Transverse colon (tissue), 4 donors: ENCODE measurements around the gene TNKS2. TPM values are rescaled to one million over a fixed set of nuclear protein-coding genes. Genes with fewer than 3 reads are reported as not detected.

Experiments used
- DNase-seq: peaks from one replicate; pipeline ENCODE4 v3.0.0-alpha.2; 2019
- H3K27ac ChIP-seq, 4 donors: fragments of 200-600 bp; sonication (generic); 2 replicates each; pipeline ENCODE4 v1.5.1; 2016 to 2018; ENCODE audit warnings: inconsistent platforms in 4 of 4
- H3K27me3 ChIP-seq: fragments of 200-600 bp; sonication (generic); 2 replicates; pipeline ENCODE4 v1.5.1; 2017; ENCODE audit warnings: inconsistent platforms
- H3K36me3 ChIP-seq, 4 donors: fragments of 200-600 bp; sonication (generic); 2 replicates each; pipeline ENCODE4 v1.5.1; 2017 to 2019; ENCODE audit warnings: inconsistent platforms in 4 of 4
- H3K4me1 ChIP-seq, 4 donors: fragments of 200-600 bp; sonication (generic); 2 replicates each; pipeline ENCODE4 v1.5.1; 2017 to 2020; ENCODE audit warnings: inconsistent platforms in 4 of 4
- H3K4me3 ChIP-seq, 4 donors: fragments of 200-600 bp; sonication (generic); 1 replicate in 1 of 4; 2 replicates in 3 of 4; pipeline versions ENCODE4 v1.5.1 to v1.6.1; 2017 to 2019; ENCODE audit warnings: inconsistent platforms in 4 of 4
- H3K9me3 ChIP-seq, 2 donors: fragments of 200-600 bp; sonication (generic); 2 replicates each; pipeline ENCODE4 v1.5.1; 2017 to 2019; ENCODE audit warnings: inconsistent platforms in 2 of 2
- EP300 ChIP-seq: sonication (generic); formaldehyde crosslinking; IDR thresholded peaks from one replicate; pipeline ENCODE4 v1.6.1; 2017; ENCODE audit warnings: antibody characterized with exemption, low read depth
- POLR2A ChIP-seq: fragments of 450-650 bp; IDR thresholded peaks from one replicate; pipeline ENCODE4 v1.6.1; 2016; ENCODE audit warnings: antibody characterized with exemption, mild to moderate bottlenecking, moderate library complexity
- POLR2AphosphoS5 ChIP-seq, 3 donors: sonication (generic); formaldehyde crosslinking; IDR thresholded peaks; one replicate each; pipeline ENCODE4 v1.6.1; 2016; ENCODE audit warnings: antibody characterized with exemption in 3 of 3
- WGBS, 2 donors: methylation state at CpG; one replicate each; pipeline ENCODE4 v1.1.5; 2018; ENCODE audit warnings: low coverage in 1 of 2; 5-methylcytosine and 5-hydroxymethylcytosine counted together
- in situ Hi-C, 4 donors: fragments of 200-750 bp; cut with MboI; loops; one replicate each; pipeline versions ENCODE4 v1.15.0 to v1.15.1; 2017; ENCODE audit warnings: low sequenced_read_pairs in 3 of 4, low pct_ligation_motif_present in 1 of 4, low pct_unique_long_range_greater_than_20kb in 1 of 4
- intact Hi-C: fragments of 100-400 bp; cut with DNase I; formaldehyde crosslinking; loops from one replicate; pipeline ENCODE4 v1.15.1; 2023; ENCODE audit warnings: low total_unique reads
- total RNA-seq, 4 donors: library from RNA; depleted of rRNA; stranded (reverse); fragments of >200 nt; gene quantifications; one replicate each; pipeline ENCODE4 v1.1.0, GENCODE V29; 2016
- TF ChIP-seq, protein P1 (sequence below), 5 experiments: fragments of 200-600 bp in 3 of 5; fragments of 450-650 bp in 2 of 5; sonication (generic) in 3 of 5; IDR thresholded peaks; 1 replicate in 2 of 5; 2 replicates in 3 of 5; pipeline ENCODE4 v1.5.1; 2016 to 2017; ENCODE audit warnings: antibody characterized with exemption in 5 of 5, inconsistent platforms in 3 of 5, mild to moderate bottlenecking in 2 of 5, moderate library complexity in 1 of 5

Gene TNKS2
- total RNA-seq, 4 donors from 2014 or later, result 27.2 to 38.7 (median 31.6) TPM

DNA sequence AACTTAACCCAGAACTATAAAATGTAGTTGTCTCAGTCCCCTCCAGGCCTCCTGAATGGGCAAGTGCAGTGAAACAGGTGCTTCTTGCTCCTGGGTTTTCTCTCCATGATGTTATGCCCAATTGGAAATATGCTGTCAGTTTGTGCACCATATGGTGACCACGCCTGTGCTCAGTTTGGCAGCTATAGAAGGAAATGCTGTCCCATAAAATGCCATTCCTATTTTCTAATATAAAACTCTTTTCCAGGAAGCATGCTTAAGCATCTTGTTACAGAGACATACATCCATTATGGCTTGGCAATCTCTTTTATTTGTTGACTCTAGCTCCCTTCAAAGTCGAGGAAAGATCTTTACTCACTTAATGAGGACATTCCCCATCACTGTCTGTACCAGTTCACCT is 65.9 kb downstream of the TNKS2 start:
- no peak overlapping the region for H3K4me3 ChIP-seq
- WGBS, 2 donors, result 41% methylated on average over 2 of the region's 2 CpGs; no CpG with 5 or more reads in 1 of the 2 donors
- intact Hi-C loops, result no loop called here
- DNase-seq, result peak; percentile 22
- peaks cover 0 to 55% (median 16%) of the 10 kb centered on the region in 4 donors for H3K36me3 ChIP-seq
- no peak for TF ChIP-seq POLR2A
- TF ChIP-seq, protein P1, sequence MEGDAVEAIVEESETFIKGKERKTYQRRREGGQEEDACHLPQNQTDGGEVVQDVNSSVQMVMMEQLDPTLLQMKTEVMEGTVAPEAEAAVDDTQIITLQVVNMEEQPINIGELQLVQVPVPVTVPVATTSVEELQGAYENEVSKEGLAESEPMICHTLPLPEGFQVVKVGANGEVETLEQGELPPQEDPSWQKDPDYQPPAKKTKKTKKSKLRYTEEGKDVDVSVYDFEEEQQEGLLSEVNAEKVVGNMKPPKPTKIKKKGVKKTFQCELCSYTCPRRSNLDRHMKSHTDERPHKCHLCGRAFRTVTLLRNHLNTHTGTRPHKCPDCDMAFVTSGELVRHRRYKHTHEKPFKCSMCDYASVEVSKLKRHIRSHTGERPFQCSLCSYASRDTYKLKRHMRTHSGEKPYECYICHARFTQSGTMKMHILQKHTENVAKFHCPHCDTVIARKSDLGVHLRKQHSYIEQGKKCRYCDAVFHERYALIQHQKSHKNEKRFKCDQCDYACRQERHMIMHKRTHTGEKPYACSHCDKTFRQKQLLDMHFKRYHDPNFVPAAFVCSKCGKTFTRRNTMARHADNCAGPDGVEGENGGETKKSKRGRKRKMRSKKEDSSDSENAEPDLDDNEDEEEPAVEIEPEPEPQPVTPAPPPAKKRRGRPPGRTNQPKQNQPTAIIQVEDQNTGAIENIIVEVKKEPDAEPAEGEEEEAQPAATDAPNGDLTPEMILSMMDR (IDR thresholded peaks at IDR 0.05), result no peak
- no peak for TF ChIP-seq EP300
- no peak for TF ChIP-seq POLR2AphosphoS5 (IDR thresholded peaks at IDR 0.05)
- in situ Hi-C loops, result no loop called here
- H3K27me3 ChIP-seq, result no peaks in the 10 kb centered on the region
- no peaks in the 10 kb centered on the region for H3K4me1 ChIP-seq
- no peaks in the 10 kb centered on the region for H3K9me3 ChIP-seq
- no peak overlapping the region for H3K27ac ChIP-seq

DNA sequence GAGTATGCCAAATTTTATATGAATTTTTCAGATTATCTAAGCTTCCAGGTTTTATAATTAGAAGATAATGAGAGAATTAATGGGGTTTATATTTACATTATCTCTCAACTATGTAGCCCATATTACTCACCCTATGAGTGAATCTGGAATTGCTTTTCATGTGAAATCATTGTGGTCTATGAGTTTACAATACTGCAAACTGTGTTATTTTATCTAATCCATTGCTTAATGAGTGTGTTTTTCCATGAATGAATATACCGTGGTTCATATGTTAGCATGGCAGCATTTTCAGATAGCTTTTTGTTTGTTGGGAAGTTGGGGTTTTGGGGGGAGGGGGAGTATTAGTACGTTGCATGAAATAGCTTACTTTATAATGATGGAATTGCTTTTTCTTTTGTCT is 66.5 kb downstream of the TNKS2 start:
- in situ Hi-C loops, result no loop called here
- Histone ChIP-seq H3K36me3 (peaks cover 0 to 48% (median 13%) of the 10 kb centered on the region in 4 donors), H3K27ac (no peak overlapping the region), H3K4me3 (no peak overlapping the region), H3K4me1 (no peaks in the 10 kb centered on the region), H3K27me3 (no peaks in the 10 kb centered on the region), H3K9me3 (no peaks in the 10 kb centered on the region)
- no peak for DNase-seq
- TF ChIP-seq, protein P1 (IDR thresholded peaks at IDR 0.05), result no peak
- TF ChIP-seq POLR2A (no peak), POLR2AphosphoS5 (IDR thresholded peaks at IDR 0.05) (no peak), EP300 (no peak)
- 57 to 76% methylated on average over 2 of the region's 2 CpGs for WGBS, 2 donors
- intact Hi-C loops, result no loop called here

DNA sequence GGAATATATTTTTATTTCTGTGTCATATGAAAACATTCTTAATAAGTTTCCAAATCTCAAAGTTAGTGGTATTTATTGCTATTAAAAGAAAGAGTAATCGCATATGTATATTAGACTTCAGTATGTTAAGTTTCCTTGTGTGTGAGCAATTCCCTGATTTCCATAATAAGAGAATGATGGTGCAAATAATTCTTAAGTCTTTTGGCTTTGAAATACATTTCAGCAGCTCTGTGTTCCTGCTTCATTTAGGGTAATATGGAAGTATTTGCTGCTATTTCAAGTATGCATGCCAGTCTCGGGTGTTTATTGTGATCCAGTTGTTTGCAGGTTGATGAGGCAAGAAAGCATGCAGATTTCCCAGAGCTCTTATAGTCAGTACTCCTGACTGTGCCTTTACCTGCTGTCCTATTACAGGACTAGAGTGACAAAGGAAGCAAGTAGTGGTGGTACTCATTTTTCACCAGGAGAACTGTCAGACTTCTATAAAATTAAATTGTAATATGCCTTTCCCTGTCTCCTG is 67.4 kb downstream of the TNKS2 start:
- no peaks in the 10 kb centered on the region for H3K9me3 ChIP-seq
- DNase-seq, result no peak
- H3K27ac ChIP-seq, result no peak overlapping the region
- H3K36me3 ChIP-seq, result peaks cover 0 to 40% (median 8%) of the 10 kb centered on the region in 4 donors
- intact Hi-C loops (no loop called here), in situ Hi-C loops (no loop called here)
- H3K4me3 ChIP-seq, result no peak overlapping the region
- WGBS, 2 donors, result 96 to 100% methylated on average over 1 to 2 of the region's 2 CpGs
- no peaks in the 10 kb centered on the region for H3K27me3 ChIP-seq
- TF ChIP-seq EP300, result no peak
- TF ChIP-seq, protein P1 (IDR thresholded peaks at IDR 0.05), result no peak
- no peak for TF ChIP-seq POLR2AphosphoS5 (IDR thresholded peaks at IDR 0.05)
- TF ChIP-seq POLR2A, result no peak
- H3K4me1 ChIP-seq, result no peaks in the 10 kb centered on the region

DNA sequence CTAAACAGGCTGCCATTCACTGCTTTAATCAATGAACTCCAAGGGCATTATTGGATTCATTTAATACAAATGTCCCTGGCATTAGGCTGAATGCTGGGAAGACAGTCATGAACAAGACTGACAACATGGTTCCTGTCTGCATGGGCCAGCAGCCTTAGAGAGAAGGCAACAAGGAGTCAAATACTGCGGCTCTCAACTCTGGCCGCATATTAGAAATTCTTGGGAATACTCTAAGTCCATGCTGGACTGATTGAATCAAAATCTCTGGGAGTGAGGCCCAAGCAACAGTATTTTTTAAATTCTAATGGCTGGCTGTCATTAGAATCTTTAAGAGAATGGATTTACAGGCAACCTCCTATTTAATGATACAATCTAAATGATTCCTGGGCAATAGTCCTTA is 76.9 kb downstream of the TNKS2 start:
- 91 to 100% methylated on average over 2 of the region's 2 CpGs for WGBS, 2 donors
- TF ChIP-seq, protein P1 (IDR thresholded peaks at IDR 0.05), result no peak
- TF ChIP-seq POLR2AphosphoS5 (IDR thresholded peaks at IDR 0.05) (no peak), POLR2A (no peak), EP300 (no peak)
- no peaks in the 10 kb centered on the region for H3K36me3 ChIP-seq
- in situ Hi-C loops, result no loop called here
- no peak overlapping the region for H3K4me3 ChIP-seq
- no peak for DNase-seq
- H3K4me1 ChIP-seq, result no peaks in the 10 kb centered on the region
- H3K27me3 ChIP-seq, result no peaks in the 10 kb centered on the region
- intact Hi-C loops, result no loop called here
- H3K27ac ChIP-seq, result no peak overlapping the region
- no peaks in the 10 kb centered on the region for H3K9me3 ChIP-seq
